Ectodermal cell (in vitro differentiated cells): ENCODE results near the gene MDH1.
"Not testable (repeated sequence)": the region's sequence is repeated elsewhere in the genome, so short reads cannot be mapped to it uniquely, and the experiment has no call there.

Source experiments
- H3K27ac ChIP-seq: 2 replicates; pipeline ENCODE4 v1.7.0; 2013; ENCODE audit warnings: mild to moderate bottlenecking, low read depth, low read length; ENCODE audit not compliant: insufficient read depth, poor library complexity, severe bottlenecking
- H3K27me3 ChIP-seq: 2 replicates; pipeline ENCODE4 v1.7.0; 2013; ENCODE audit warnings: mild to moderate bottlenecking, low read length; ENCODE audit not compliant: insufficient read depth, control insufficient read depth, poor library complexity, severe bottlenecking
- H3K36me3 ChIP-seq: one replicate; pipeline ENCODE4 v1.7.0; 2013; ENCODE audit warnings: low read length; ENCODE audit not compliant: control insufficient read depth, insufficient read depth
- H3K4me1 ChIP-seq: one replicate; pipeline ENCODE4 v1.7.0; 2013; ENCODE audit warnings: low read length; ENCODE audit not compliant: control insufficient read depth, insufficient read depth
- H3K4me3 ChIP-seq: 2 replicates; pipeline ENCODE4 v1.7.0; 2013; ENCODE audit warnings: low read depth, low read length, control low read depth; ENCODE audit not compliant: insufficient read depth
- H3K9me3 ChIP-seq: 2 replicates; pipeline ENCODE4 v1.7.0; 2013; ENCODE audit warnings: mild to moderate bottlenecking, low read length, moderate library complexity; ENCODE audit not compliant: control insufficient read depth
- WGBS, 2 experiments: methylation state at CpG; one replicate each; pipeline ENCODE4 v1.1.7; 2013; ENCODE audit warnings: missing lambda C conversion rate in 2 of 2; 5-methylcytosine and 5-hydroxymethylcytosine counted together

The MDH1 gene

DNA sequence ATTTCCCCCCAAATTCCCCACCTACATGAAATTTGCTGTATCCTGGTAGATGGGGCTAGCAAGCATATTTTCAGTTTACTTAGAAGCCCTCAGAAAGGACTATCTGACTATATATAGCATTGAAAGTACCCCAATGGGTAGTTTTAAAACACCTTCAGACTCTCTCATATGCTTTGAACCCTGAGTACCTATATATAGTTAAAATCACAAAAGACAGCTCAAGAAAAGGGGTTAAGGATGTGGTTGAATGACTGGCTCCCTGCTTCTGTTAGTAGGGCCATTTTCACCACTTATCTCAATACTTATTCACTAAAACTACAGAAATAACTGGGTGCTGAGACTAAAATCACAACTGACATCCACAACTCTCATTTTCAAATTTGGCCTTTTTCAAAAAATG lies 19.0 kb upstream of the MDH1 start:
- H3K9me3 ChIP-seq = no peaks in the 10 kb centered on the region
- H3K36me3 ChIP-seq = no peaks in the 10 kb centered on the region
- H3K4me3 ChIP-seq = no peak overlapping the region
- H3K27ac ChIP-seq = no peak overlapping the region
- no peaks in the 10 kb centered on the region for H3K4me1 ChIP-seq
- no peaks in the 10 kb centered on the region for H3K27me3 ChIP-seq

DNA sequence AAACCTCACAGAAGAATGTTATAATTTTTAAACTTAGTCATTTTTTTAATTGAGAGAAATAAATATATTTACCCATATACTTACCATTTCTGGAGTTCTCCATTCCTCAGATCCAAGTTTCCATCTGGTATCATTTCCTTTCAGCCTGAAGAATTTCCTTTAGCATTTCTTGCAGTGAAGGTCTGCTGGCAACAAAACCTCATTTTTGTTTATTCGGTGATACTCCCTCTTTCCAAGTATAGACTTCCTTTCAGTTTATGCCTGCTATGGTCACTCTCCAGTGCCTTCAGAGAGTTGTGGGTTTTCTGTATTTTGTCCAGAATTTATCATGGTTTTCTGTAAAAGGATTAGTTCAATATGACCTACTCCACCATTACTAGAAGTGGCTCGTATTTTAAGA lies 17.5 kb upstream of the MDH1 start:
- Histone ChIP-seq H3K4me3 (no peak overlapping the region), H3K36me3 (no peaks in the 10 kb centered on the region), H3K4me1 (no peaks in the 10 kb centered on the region), H3K27me3 (no peaks in the 10 kb centered on the region), H3K27ac (no peak overlapping the region), H3K9me3 (no peaks in the 10 kb centered on the region)
- 86 to 100% methylated on average over 2 of the region's 2 CpGs for WGBS, 2 experiments

DNA sequence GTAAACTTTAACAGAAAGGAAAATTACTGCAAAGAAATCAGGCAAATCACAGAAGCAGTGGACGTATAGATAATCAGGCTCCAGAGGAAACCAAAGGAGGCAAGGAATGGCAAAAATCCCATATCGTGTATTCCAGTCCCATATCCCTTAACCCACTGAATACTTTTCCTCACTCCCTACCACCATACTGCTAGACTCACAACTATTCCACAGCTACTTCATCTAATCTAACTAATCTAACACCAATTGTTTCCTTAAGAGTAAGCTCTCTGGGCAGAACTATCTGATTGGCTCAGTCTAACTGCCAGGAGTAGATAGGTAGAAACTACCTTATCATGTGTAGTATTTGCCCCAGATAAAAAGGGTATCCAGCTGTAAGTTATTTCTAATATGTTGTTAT lies 16.8 kb upstream of the MDH1 start:
- no peaks in the 10 kb centered on the region for H3K27me3 ChIP-seq
- H3K4me3 ChIP-seq = no peak overlapping the region
- no peaks in the 10 kb centered on the region for H3K9me3 ChIP-seq
- no peak overlapping the region for H3K27ac ChIP-seq
- no peaks in the 10 kb centered on the region for H3K36me3 ChIP-seq
- H3K4me1 ChIP-seq = no peaks in the 10 kb centered on the region
- WGBS, 2 experiments = 91 to 98% methylated on average over 2 of the region's 2 CpGs

DNA sequence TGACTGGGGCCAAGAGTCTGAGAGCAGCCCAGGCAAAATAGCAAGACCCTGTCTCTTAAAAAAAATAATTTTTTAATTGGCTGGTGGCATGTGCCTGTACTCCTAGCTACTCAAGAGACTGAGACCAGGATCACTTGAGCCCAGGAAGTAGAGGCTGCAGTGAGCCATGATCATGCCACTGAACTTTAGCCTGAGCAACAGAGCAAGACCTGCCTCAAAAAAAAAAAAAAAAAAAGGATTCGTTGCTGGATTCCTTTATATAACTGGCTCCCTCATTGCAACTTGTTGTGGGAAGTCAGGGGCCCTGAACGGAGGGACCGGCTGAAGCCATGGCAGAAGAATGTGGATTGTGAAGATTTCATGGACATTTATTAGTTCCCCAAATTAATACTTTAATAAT lies 15.7 kb upstream of the MDH1 start:
- 100% methylated on average over 1 of the region's 3 CpGs; no CpG with 5 or more reads in 1 of the 2 experiments for WGBS, 2 experiments
- H3K9me3 ChIP-seq, H3K36me3 ChIP-seq, H3K4me3 ChIP-seq, H3K27me3 ChIP-seq, H3K4me1 ChIP-seq, H3K27ac ChIP-seq: not testable (repeated sequence)

DNA sequence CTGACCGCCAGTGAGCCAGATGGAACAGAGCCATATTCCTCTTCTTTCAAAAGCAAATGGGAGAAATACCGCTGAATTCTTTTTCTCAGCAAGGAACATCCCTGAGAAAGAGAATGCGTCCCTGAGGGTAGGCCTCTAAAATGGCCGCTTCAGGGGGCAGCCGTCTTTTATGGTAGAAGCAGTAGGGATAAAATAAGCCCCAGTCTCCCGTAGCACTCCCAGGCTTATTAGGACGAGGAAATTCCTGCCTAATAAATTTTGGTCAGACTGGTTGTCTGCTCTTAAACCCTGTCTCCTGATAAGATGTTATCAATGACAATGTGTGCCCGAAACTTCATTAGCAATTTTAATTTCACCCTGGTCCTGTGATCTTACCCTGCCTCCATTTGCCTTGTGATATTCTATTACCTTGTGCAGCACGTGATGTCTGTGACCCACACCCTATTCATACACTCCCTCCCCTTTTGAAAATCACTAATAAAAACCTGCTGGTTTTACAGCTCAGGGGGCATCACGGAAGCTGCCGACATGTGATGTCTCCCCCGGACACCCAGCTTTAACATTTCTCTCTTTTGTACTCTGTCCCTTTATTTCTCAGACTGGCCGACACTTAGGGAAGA lies 14.9 kb upstream of the MDH1 start:
- H3K27ac ChIP-seq, H3K9me3 ChIP-seq, H3K4me1 ChIP-seq, H3K27me3 ChIP-seq, H3K4me3 ChIP-seq, H3K36me3 ChIP-seq: not testable (repeated sequence)
- WGBS, 2 experiments = 85 to 89% methylated on average over 13 of the region's 13 CpGs

DNA sequence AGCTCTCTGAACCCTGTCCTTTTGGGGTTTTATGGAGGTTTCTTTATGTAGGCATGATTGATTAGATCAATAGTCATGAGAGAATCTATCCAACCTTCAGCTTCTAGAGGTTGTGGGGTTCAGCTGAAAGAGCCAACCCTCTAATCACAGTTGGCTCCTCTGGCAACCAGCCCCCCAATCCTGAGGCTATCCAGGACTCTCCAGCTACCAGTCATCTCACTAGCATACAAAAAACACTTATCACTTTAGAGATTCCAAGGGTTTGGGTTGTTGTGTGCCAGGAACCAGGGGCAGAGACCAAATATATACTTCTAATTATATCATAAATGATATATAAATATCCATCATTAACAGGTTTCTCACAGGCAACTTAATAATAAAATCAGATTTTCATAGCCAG lies 12.2 kb upstream of the MDH1 start:
- Histone ChIP-seq H3K27ac (no peak overlapping the region), H3K9me3 (no peaks in the 10 kb centered on the region), H3K36me3 (no peaks in the 10 kb centered on the region), H3K27me3 (no peaks in the 10 kb centered on the region), H3K4me1 (no peaks in the 10 kb centered on the region), H3K4me3 (no peak overlapping the region)

DNA sequence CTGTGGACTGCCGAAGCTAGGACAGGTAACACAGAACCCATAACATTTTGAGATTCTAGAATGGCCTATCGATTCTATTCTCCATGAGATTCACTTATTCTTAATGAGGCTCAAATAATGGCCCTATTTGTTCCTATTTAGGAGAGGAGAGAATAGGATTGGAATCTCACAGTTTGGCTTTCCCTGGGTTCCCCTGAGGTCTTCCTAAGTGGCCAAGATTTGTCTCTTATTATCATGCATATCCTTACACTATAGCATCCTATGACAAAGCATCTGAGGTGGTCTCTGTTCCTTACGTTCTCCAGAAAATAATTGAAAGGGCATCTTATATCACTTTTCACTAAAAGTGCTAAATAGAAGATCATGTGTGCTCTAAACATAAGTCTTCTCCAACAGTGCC lies 10.0 kb upstream of the MDH1 start:
- no peaks in the 10 kb centered on the region for H3K36me3 ChIP-seq
- no peaks in the 10 kb centered on the region for H3K9me3 ChIP-seq
- 79 to 96% methylated on average over 3 of the region's 3 CpGs for WGBS, 2 experiments
- no peak overlapping the region for H3K27ac ChIP-seq
- no peaks in the 10 kb centered on the region for H3K4me1 ChIP-seq
- no peak overlapping the region for H3K4me3 ChIP-seq
- H3K27me3 ChIP-seq = no peaks in the 10 kb centered on the region

DNA sequence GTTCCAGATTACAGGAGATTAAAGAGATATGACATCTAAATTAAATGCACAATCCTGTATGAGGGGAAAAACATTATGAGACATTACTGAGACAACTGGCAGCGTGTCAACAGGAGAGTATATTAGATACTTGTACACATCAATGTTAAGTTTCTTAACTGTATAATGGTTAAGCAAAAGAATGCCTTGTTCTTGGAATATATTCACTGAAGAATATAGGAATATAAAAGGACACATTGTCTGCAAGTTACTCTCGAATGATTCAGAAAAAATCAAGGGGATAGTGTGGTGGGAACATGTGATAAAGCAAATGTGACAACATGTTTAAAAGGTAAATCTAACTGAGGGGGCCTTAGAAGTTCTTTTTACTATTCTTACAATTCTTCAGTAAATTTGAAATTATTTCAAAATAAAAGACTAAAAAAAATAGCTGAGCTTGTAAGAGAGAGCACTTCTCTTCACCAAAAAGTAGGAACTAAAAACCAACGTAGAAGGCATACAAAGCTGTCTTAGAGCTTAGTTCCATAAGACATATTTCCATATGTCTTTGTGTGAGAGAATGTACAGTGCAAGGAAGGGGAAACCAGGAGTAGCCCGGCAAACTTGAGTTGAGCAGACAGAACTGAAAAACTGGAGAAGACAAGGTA lies 8.0 kb upstream of the MDH1 start:
- Histone ChIP-seq H3K36me3 (no peaks in the 10 kb centered on the region), H3K27me3 (no peaks in the 10 kb centered on the region), H3K4me3 (no peak overlapping the region), H3K4me1 (no peaks in the 10 kb centered on the region), H3K9me3 (no peaks in the 10 kb centered on the region), H3K27ac (no peak overlapping the region)
- 90 to 97% methylated on average over 3 to 4 of the region's 4 CpGs for WGBS, 2 experiments

DNA sequence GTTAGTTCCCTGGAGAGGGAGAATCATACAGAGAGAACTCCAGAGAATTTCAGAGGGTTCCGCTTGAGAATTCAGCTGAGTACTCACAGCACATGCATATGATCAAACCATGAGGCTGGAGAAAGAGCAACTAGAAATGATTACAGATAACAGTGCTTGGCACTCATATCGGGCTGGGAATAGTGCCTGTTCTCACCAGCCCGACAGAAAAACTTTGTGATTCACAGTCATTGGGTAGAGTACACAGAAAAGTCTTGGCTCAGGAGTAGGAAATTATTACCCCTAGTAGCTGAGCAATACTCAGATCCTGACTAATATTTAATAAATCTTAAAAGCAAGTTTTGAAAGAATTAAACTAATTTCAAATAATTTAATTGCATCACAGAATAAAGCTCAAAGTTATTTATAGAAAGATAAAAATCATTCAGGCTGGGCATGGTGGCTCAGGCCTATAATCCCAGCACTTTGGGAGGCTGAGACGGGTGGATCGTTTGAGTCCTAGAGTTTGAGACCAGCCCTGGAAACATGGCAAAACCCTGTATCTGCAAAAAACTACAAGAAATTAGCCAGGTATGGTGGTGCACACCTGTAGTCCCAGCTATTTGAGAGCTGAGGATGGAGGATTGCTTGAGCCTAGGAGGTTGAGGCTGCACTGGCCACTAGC lies 7.3 kb upstream of the MDH1 start:
- no peak overlapping the region for H3K4me3 ChIP-seq
- no peaks in the 10 kb centered on the region for H3K27me3 ChIP-seq
- WGBS, 2 experiments = 93 to 95% methylated on average over 5 of the region's 5 CpGs
- no peaks in the 10 kb centered on the region for H3K36me3 ChIP-seq
- no peak overlapping the region for H3K27ac ChIP-seq
- no peaks in the 10 kb centered on the region for H3K9me3 ChIP-seq
- no peaks in the 10 kb centered on the region for H3K4me1 ChIP-seq

DNA sequence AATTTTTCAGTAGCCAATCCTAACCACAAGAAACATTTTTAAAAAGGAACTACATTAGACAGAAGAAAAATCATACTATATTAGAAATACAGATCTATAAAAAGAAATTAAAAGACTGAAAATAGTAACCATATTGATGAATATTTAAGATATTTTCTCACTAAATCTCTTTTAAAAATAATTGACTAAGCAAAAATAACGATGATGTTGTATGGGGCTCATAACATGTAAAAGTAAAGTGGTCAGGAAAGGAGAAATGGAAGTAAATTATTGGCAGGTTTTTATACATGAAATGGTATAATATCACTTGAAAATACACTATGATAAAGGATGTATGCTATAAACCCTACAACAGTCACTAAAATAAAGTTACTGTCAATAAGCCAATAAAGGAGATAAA lies 5.9 kb upstream of the MDH1 start:
- Histone ChIP-seq H3K27ac (no peak overlapping the region), H3K4me1 (peaks cover 3% of the 10 kb centered on the region), H3K9me3 (no peaks in the 10 kb centered on the region), H3K4me3 (no peak overlapping the region), H3K27me3 (no peaks in the 10 kb centered on the region), H3K36me3 (no peaks in the 10 kb centered on the region)
- 80% methylated on average over 1 of the region's 1 CpG; no CpG with 5 or more reads in 1 of the 2 experiments for WGBS, 2 experiments
